Activated naive CD8-positive, alpha-beta T cell (primary cell): ENCODE data around the gene PODXL2.
A peak's percentile ranks its signal among the peaks of the same experiment; 100 is the strongest.
"Not testable (repeated sequence)": the region's sequence is repeated elsewhere in the genome, so short reads cannot be mapped to it uniquely, and the experiment has no call there.

Experiments used
- H3K27ac Mint-ChIP-seq: one replicate; pipeline ENCODE4 v1.8.0; 2021; ENCODE audit warnings: mixed read lengths
- H3K27me3 Mint-ChIP-seq: one replicate; pipeline ENCODE4 v1.8.0; 2021; ENCODE audit warnings: mixed read lengths
- H3K36me3 Mint-ChIP-seq: one replicate; pipeline ENCODE4 v1.8.0; 2021; ENCODE audit warnings: mixed read lengths
- H3K4me1 Mint-ChIP-seq: one replicate; pipeline ENCODE4 v1.8.0; 2021; ENCODE audit warnings: low read depth, mixed read lengths
- H3K4me3 Mint-ChIP-seq: one replicate; pipeline ENCODE4 v1.8.0; 2021; ENCODE audit warnings: mild to moderate bottlenecking, mixed read lengths
- H3K9me3 Mint-ChIP-seq: one replicate; pipeline ENCODE4 v1.8.0; 2021; ENCODE audit warnings: low read depth, mixed read lengths

The PODXL2 gene

DNA sequence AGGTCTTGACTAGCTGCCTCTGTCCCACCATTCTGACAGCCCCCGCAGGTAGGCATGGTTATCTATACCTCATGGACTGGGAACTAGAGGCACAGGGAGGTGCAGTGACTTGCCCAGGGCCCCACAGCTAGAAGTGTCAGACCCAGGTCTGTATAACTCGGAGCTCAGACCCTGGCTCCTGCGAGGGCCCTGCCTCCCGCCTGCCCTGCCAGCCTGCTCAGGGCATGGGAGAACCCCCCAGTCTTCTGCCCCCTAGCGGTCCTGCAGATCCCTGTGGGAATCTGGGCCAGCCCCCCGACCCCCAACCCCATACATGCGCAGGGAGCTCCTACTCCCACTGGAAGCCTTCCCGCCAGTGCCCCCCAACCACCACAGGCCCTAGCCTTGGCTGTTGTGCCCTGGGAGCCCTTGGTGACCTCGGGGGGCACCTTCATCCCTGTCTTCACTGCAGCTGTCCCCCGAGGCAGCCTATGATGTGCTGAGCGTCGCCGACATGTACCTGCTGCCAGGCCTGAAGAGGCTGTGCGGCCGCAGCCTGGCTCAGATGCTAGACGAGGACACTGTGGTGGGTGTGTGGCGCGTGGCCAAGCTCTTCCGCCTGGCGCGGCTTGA, 50.7 kb downstream of the PODXL2 start:
- Mint-ChIP-seq H3K4me3 (no peak overlapping the region), H3K27me3 (no peaks in the 10 kb centered on the region), H3K36me3 (no peaks in the 10 kb centered on the region), H3K4me1 (peaks cover 26% of the 10 kb centered on the region), H3K27ac (no peak overlapping the region), H3K9me3 (no peaks in the 10 kb centered on the region)

DNA sequence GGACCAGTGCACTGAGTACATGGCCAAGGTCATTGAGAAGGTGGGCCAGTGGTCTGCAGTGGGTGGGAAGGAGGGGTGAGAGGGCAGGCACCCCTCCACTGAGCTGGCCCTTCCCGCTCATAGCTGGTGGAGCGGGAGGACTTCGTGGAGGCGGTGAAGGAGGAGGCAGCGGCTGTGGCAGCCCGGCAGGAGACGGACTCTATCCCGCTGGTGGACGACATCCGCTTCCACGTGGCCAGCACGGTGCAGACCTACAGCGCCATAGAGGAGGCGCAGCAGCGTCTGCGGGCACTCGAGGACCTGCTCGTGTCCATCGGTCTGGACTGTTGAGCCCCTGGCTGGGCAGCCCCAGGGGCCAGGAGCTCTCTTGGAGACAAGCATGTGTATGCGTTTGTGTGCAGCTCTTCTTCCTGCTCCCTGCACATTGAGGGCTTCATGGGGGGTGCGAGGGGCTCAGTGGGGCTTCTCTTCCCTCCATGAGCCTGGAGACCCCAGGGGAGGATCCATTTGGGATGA, 51.2 kb downstream of the PODXL2 start:
- Mint-ChIP-seq H3K4me3 (no peak overlapping the region), H3K9me3 (no peaks in the 10 kb centered on the region), H3K4me1 (peaks cover 20% of the 10 kb centered on the region), H3K36me3 (no peaks in the 10 kb centered on the region), H3K27me3 (no peaks in the 10 kb centered on the region), H3K27ac (no peak overlapping the region)

DNA sequence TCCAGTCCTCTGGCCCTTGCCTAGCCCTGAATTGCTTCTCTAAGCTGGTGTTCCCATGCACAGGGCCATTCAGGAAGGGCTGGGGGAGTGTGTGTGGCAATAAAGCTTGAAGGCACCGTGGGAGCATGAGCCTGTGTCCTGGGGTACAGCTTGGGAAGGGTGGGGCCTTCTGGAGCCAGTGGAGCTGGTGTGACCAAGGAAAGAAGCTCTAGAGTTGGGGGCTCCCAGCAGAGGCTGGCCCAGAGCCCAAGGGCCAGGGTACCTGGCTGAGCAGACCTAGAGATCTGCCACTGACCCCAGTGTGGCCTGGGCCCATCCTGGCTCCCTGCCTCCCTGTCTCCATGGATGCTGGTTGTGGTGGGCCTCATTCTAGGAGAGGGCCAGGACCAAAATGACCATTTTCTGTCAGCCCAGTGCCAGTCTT, 51.8 kb downstream of the PODXL2 start:
- no peak overlapping the region for H3K27ac Mint-ChIP-seq
- no peaks in the 10 kb centered on the region for H3K9me3 Mint-ChIP-seq
- H3K4me1 Mint-ChIP-seq: peaks cover 17% of the 10 kb centered on the region
- H3K4me3 Mint-ChIP-seq: no peak overlapping the region
- no peaks in the 10 kb centered on the region for H3K27me3 Mint-ChIP-seq
- H3K36me3 Mint-ChIP-seq: no peaks in the 10 kb centered on the region

DNA sequence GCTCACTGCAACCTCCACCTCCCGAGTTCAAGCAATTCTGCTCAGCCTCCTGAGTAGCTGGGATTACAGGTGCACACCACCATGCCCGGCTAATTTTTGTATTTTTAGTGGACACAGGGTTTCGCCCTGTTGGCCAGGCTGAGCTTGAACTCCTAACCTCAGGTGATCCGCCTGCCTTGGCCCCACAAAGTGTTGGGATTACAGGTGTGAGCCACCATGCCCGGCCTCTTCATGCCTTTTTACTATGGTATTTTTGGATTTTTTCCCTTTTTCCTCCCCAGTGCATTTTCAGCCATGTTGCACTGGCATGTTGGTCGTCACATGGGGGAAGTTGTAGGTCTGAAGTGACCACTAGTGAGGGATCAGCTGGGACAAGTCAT, 53.2 kb downstream of the PODXL2 start:
- H3K4me3 Mint-ChIP-seq, H3K27me3 Mint-ChIP-seq, H3K36me3 Mint-ChIP-seq, H3K9me3 Mint-ChIP-seq: not testable (repeated sequence)
- Mint-ChIP-seq H3K4me1 (peaks cover 14% of the 10 kb centered on the region), H3K27ac (peak overlapping the region; percentile 8)

DNA sequence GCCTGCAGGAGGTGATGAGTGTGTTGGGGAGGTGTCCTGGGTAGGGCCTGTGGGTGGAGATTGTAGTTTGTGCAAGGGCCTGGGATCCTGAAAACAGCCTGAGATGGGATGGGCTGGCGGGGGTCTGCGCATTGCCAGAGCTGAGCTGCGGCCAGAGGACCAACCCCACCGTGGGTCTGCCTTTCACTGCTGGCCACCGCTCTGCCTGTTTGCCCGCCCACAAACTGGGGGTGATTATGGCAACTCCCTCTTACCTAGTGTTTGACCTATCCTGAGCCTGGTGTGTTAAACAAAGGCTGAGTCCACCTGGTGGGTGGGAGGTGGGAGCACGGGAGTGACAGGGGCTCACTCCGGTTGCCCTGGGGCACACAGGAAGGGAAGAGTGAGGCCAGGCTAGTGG, 53.6 kb downstream of the PODXL2 start:
- Mint-ChIP-seq H3K27me3 (no peaks in the 10 kb centered on the region), H3K27ac (no peak overlapping the region), H3K9me3 (no peaks in the 10 kb centered on the region), H3K4me3 (no peak overlapping the region), H3K36me3 (no peaks in the 10 kb centered on the region), H3K4me1 (peaks cover 14% of the 10 kb centered on the region)

GRCh38 chr3:127684871-127685707, 56.1 kb downstream of the PODXL2 start:
- Mint-ChIP-seq H3K4me1 (peaks cover 12% of the 10 kb centered on the region), H3K9me3 (no peaks in the 10 kb centered on the region), H3K27ac (no peak overlapping the region), H3K4me3 (no peak overlapping the region), H3K36me3 (no peaks in the 10 kb centered on the region), H3K27me3 (no peaks in the 10 kb centered on the region)

GRCh38 chr3:127685708-127686511, 56.9 kb downstream of the PODXL2 start:
- Mint-ChIP-seq H3K27me3 (no peaks in the 10 kb centered on the region), H3K27ac (no peak overlapping the region), H3K4me3 (no peak overlapping the region), H3K4me1 (peaks cover 12% of the 10 kb centered on the region), H3K9me3 (no peaks in the 10 kb centered on the region), H3K36me3 (no peaks in the 10 kb centered on the region)

DNA sequence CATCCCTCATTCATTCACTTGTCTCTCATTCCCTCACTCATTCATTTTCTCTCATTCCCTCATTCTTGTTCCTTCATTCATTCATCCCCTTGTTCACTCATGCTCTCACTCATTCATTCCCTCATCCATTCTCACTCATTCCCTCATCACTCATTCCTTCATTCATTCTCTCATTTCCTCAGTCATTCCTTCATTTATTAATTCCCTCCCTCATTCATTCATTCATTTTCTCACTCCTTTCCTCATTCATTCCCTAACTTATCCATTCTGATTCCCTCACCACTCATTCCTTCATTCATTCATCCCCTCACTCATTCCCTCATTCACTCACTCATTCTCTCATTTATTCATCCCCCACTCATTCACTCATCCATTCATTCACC, 57.5 kb downstream of the PODXL2 start:
- H3K36me3 Mint-ChIP-seq: no peaks in the 10 kb centered on the region
- no peak overlapping the region for H3K4me3 Mint-ChIP-seq
- no peaks in the 10 kb centered on the region for H3K9me3 Mint-ChIP-seq
- H3K27me3 Mint-ChIP-seq: no peaks in the 10 kb centered on the region
- no peak overlapping the region for H3K27ac Mint-ChIP-seq
- H3K4me1 Mint-ChIP-seq: peaks cover 12% of the 10 kb centered on the region

- Mint-ChIP-seq H3K36me3 (no peaks in the 10 kb centered on the region), H3K9me3 (no peaks in the 10 kb centered on the region), H3K27me3 (no peaks in the 10 kb centered on the region), H3K4me3 (no peak overlapping the region), H3K4me1 (peaks cover 12% of the 10 kb centered on the region), H3K27ac (no peak overlapping the region)
These were observed 58.3 kb downstream of the PODXL2 start for GRCh38 chr3:127687228-127687737.

GRCh38 chr3:127688022-127688415, 59.0 kb downstream of the PODXL2 start:
- peaks cover 12% of the 10 kb centered on the region for H3K4me1 Mint-ChIP-seq
- H3K9me3 Mint-ChIP-seq: no peaks in the 10 kb centered on the region
- H3K27ac Mint-ChIP-seq: no peak overlapping the region
- H3K36me3 Mint-ChIP-seq: no peaks in the 10 kb centered on the region
- no peaks in the 10 kb centered on the region for H3K27me3 Mint-ChIP-seq
- H3K4me3 Mint-ChIP-seq: no peak overlapping the region

DNA sequence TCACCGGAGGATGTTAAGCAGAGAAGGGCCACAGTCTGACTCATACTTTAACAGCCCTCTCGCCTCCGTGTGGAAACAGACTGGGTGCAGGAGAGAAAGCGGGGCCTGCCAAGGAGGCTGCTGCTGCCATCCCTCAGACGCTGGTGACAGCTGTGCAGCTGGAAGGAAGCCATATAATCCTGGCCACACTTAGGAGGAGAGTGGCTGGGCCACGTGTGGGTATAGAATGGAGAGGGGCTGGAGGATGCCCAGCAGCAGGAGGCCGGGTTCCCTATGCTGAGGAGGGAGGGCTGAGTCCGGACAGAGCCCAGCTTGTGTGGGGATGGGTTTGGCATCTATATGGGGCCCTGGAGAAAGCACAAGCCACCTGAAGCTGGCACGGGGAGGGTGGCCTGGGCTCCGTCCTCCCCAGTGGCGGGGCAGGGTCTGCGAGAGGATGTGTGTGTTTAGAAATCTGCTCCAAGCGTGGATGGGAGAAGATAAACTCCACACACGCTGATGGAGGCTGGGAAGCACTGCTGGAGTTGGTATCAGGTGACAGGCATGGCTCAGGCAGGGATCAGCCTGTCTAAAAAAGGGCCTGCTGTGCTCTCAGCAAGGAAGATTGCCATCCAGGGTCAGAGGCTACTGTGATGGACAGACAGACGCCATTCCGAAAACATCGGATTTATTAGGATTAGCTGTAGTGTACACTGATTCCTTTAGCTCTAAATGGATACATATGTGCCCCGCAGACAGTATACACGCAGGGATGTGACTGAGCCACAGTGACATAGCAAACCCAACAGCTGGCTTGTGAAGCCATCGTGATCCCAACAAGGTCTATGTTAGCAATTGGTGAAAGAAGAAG, 59.7 kb downstream of the PODXL2 start:
- H3K4me1 Mint-ChIP-seq: peaks cover 10% of the 10 kb centered on the region
- no peaks in the 10 kb centered on the region for H3K36me3 Mint-ChIP-seq
- H3K27me3 Mint-ChIP-seq: no peaks in the 10 kb centered on the region
- H3K4me3 Mint-ChIP-seq: no peak overlapping the region
- no peak overlapping the region for H3K27ac Mint-ChIP-seq
- no peaks in the 10 kb centered on the region for H3K9me3 Mint-ChIP-seq

DNA sequence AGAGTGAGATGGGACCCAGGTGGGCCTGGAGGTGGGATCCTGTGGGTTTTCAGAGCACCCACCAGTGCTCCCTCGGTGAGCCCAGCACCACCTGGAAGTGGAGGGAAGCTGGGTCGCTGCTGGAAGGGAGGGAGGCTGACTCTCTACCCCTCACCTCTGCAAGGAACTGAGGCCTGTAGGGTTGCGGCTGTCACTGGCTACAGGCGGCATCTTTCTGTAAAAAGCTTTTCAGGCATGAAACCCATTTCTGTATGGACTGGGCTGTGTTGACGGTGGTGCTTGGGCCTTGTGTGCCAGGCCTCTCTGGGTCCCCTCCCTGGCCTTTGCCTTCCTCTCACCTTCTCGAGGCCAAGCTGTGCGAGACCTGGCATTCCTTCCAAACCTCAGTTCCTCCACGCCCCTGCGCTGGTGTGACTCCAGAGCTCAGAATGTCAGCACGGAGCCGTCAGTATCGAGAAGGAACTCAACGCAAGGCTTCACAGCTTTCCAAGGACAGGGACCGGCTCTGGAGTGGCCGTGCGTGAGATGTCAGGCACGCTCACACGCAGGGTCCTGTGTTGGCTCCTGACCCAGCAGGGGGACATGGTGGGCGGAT, 60.4 kb downstream of the PODXL2 start:
- H3K36me3 Mint-ChIP-seq: no peaks in the 10 kb centered on the region
- no peaks in the 10 kb centered on the region for H3K9me3 Mint-ChIP-seq
- no peak overlapping the region for H3K27ac Mint-ChIP-seq
- H3K4me1 Mint-ChIP-seq: peaks cover 2% of the 10 kb centered on the region
- no peaks in the 10 kb centered on the region for H3K27me3 Mint-ChIP-seq
- H3K4me3 Mint-ChIP-seq: no peak overlapping the region

- no peak overlapping the region for H3K4me3 Mint-ChIP-seq
- no peaks in the 10 kb centered on the region for H3K4me1 Mint-ChIP-seq
- H3K9me3 Mint-ChIP-seq: no peaks in the 10 kb centered on the region
- no peaks in the 10 kb centered on the region for H3K36me3 Mint-ChIP-seq
- H3K27me3 Mint-ChIP-seq: no peaks in the 10 kb centered on the region
- no peak overlapping the region for H3K27ac Mint-ChIP-seq
These were observed 61.1 kb downstream of the PODXL2 start for GRCh38 chr3:127690106-127690505.
